ENCODE measurements around the gene F7. TPM values are rescaled to one million over a fixed set of nuclear protein-coding genes. Genes with fewer than 3 reads are reported as not detected.
A peak's percentile ranks its signal among the peaks of the same experiment; 100 is the strongest.
"Not testable (repeated sequence)": the region's sequence is repeated elsewhere in the genome, so short reads cannot be mapped to it uniquely, and the experiment has no call there.

Gene F7
- polyA plus RNA-seq, 12 donors = 0.94 to 3.5 (median 1.7) TPM; not detected in 2

GRCh38 chr13:113098162-113098732, 7.3 kb upstream of the F7 start:
- peak; percentile 75 for DNase-seq

- no peak for DNase-seq
These were observed 6.4 kb upstream of the F7 start for GRCh38 chr13:113099142-113099541.

GRCh38 chr13:113102302-113102701, 3.3 kb upstream of the F7 start:
- DNase-seq = not testable (repeated sequence)

- no peak for DNase-seq
These were observed 2.9 kb upstream of the F7 start for GRCh38 chr13:113102727-113103126.

- DNase-seq = no peak
These were observed 1.9 kb upstream of the F7 start for GRCh38 chr13:113103646-113104045.

GRCh38 chr13:113105921-113106452, 396 bp downstream of the F7 start:
- DNase-seq = no peak

GRCh38 chr13:113106711-113107351, 1.2 kb downstream of the F7 start:
- no peak for DNase-seq

GRCh38 chr13:113108521-113108920, 2.9 kb downstream of the F7 start:
- not testable (repeated sequence) for DNase-seq

GRCh38 chr13:113109151-113110047, 3.8 kb downstream of the F7 start:
- no peak for DNase-seq

- DNase-seq = no peak
These were observed 4.7 kb downstream of the F7 start for GRCh38 chr13:113110048-113110851.

GRCh38 chr13:113110852-113111315, 5.3 kb downstream of the F7 start:
- no peak for DNase-seq

GRCh38 chr13:113111821-113112220, 6.2 kb downstream of the F7 start:
- DNase-seq = not testable (repeated sequence)

- DNase-seq = not testable (repeated sequence)
These were observed 6.9 kb downstream of the F7 start for GRCh38 chr13:113112475-113112874.

GRCh38 chr13:113112893-113113845, 7.6 kb downstream of the F7 start:
- no peak for DNase-seq

- no peak for DNase-seq
These were observed 8.3 kb downstream of the F7 start for GRCh38 chr13:113113846-113114271.

- no peak for DNase-seq
These were observed 9.1 kb downstream of the F7 start for GRCh38 chr13:113114511-113115362.

- no peak for DNase-seq
These were observed 10.0 kb downstream of the F7 start for GRCh38 chr13:113115363-113116205.

GRCh38 chr13:113116206-113116800, 10.7 kb downstream of the F7 start:
- no peak for DNase-seq
